GM21529 (cell line): ENCODE measurements around the gene AGL.
A peak's percentile ranks its signal among the peaks of the same experiment; 100 is the strongest.
"Not testable (repeated sequence)": the region's sequence is repeated elsewhere in the genome, so short reads cannot be mapped to it uniquely, and the experiment has no call there.

Experiments used
- ATAC-seq: cut with Tn5 transposase; IDR thresholded peaks from one replicate; pipeline ENCODE4 v1.9.1; 2021; ENCODE audit not compliant: unreplicated experiment

AGL gene

DNA sequence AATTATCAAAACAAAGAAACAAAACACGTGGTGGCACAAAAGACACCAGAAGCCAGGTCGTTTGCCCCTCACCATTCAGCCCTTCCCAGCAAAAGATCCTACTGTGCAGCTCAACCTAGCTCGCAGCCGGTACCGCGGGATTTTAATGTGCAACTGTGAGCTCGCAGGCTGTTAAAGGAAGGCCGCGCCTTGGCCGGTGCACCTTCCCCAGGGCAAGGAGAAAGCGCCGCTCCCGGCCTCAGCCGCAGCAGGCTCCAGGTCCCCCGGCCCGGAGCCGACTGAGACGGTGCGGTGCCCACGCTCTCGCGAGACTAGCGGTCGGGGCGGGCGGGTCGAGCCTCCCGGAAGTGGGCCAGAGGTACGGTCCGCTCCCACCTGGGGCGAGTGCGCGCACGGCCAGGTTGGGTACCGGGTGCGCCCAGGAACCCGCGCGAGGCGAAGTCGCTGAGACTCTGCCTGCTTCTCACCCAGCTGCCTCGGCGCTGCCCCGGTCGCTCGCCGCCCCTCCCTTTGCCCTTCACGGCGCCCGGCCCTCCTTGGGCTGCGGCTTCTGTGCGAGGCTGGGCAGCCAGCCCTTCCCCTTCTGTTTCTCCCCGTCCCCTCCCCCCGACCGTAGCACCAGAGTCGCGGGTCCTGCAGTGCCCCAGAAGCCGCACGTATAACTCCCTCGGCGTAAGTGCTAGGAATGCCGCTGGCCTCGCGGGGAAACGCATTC, at the start of gene AGL:
Gene AGL, plus strand, starts transcription at position 618 of the 715 bp plus-strand sequence. CDS start 682 bp downstream, outside the sequence.
- ATAC-seq = peak; percentile 99

GRCh38 chr1:99801584-99801983, 48.6 kb upstream of the AGL start:
- ATAC-seq = no peak

DNA sequence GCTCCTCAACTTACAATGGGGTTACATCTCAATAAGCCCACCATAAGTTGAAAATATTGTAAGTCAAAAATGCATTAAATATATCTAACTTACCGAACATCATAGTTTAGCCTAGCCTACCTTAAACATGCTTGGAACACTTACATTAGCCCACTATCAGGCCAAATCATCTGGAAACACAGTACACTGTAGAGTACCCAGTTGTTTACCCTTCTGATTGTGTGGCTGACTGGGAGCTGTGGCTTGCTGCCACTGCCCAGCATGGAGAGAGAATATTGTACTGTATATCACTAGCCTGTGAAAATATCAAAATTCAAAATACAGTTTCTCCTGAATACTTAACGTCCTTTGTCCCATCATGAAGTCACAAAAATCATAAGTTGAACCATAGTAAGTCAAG, 43.3 kb upstream of the AGL start:
- no peak for ATAC-seq

DNA sequence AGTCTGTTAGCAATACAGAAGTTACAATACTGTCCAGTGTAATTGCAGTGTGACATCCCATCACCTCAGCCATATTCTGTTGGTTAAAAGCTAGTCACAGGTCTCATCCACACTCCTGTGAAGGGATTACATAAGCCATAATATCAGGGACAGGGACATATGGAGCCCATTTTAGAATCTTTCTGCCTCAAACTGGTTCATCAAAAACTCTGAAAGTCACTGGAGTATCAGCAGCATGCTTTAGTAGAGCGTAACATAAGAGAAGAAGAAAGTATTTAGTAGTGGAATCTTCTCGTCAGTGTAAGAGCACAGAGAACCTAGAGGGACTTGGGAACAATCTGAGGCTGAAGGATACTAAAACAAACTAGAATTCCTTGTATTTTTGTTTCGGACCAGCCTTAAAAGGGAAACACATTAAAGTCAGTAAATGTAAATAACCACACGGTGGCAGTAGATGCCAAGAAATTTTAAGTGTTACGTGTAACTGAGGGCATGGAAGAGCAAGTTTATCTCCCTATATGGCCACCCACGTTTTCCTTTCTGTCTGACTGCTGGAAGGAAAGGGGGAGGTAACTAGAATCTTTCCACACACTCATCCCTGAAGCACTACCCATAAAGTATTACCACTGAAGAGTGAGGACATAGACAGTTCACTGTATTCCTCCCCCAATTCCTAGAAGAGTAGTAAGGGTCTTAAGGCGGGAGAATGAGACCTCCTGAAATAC, 41.6 kb upstream of the AGL start:
- ATAC-seq = peak; percentile 94

DNA sequence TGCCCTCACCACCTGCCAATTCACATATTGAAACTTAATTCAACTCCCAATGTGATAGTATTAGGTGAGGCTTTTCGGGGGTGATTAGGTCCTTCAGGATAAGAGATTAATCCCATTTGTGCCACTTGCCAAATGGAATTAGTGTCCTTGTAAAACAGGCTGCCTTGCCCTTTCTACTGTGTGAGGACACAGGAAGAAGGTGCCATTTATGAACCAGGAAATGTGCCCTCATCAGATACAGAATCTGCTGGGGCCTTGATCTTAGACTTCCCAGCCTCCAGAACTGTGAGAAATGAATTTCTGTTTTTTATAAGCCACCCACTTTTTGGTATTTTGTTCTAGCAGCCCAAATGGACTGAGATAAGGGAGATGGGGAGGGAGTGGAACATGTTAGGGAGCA, 39.1 kb upstream of the AGL start:
- no peak for ATAC-seq

GRCh38 chr1:99811747-99812146, 38.4 kb upstream of the AGL start:
- no peak for ATAC-seq

DNA sequence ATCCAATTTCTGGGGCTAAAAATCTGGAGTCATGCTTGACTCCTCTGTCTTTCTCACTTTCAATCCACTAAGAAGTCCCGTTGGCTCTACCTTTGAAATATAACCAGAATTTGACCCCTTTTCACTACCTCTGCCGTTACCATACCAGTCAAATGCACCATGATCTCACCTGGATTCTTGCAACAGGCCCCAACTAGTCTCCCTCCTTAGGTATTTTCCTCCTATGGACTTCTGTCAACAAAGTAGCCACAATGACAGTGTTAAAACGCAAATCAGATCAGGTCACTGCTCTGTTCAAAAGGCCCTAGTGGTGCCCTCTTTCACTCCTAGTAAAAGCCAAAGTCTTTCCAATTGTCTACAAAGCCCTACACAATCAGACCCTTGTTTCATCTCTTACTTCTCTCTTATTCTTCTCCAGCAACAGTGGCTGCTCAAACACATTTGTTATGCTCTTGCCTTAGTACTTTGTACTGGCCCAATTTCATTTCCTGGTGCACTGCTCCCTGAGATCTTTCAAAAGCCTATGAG, 35.7 kb upstream of the AGL start:
- no peak for ATAC-seq

- no peak for ATAC-seq
Measured at GRCh38 chr1:99816656-99817055, 33.5 kb upstream of the AGL start.

- no peak for ATAC-seq
Measured at GRCh38 chr1:99818063-99818699, 32.0 kb upstream of the AGL start.

DNA sequence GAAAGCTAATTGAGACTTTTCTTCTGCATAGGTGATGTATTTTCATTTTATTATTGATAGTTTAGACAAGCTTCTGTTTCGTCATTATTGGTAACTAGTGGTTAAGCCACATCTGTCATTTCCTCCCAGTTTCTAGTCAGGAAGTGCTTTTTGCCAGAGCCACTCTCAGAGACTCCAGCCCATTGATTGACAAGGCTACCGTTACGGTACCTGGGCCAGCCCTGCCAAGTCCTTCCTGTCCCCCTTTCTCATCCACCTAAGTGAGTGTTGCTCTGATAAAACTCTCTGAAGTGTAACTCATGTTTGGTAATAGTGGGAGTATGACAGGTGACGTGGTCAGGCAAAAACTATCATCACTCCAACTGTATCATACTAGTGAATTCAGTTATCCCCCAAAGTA, 29.6 kb upstream of the AGL start:
- peak; percentile 96 for ATAC-seq

- ATAC-seq = no peak
Measured at GRCh38 chr1:99825098-99825497, 25.1 kb upstream of the AGL start.

DNA sequence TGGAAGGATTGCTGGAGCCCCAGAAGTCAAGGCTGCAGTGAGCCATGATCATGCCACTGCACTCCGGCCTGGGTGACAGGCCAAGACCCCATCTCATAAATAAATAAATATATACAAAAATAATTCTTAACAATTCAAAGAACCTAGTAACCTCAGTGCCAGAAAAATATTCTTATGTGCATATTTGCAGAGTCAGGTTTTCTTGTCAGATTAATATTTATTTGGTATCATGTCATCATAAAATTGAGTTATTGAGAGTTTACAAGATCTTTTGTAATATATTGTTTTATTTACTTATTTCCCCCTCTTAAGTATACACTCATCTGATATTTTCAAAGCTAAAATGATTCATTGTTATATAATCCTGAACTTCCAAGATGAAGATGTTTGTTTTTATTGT, 24.5 kb upstream of the AGL start:
- ATAC-seq = no peak

GRCh38 chr1:99827970-99828369, 22.2 kb upstream of the AGL start:
- ATAC-seq = no peak

GRCh38 chr1:99829269-99829668, 20.9 kb upstream of the AGL start:
- no peak for ATAC-seq

- ATAC-seq = not testable (repeated sequence)
Measured at GRCh38 chr1:99833911-99834310, 16.2 kb upstream of the AGL start.

- not testable (repeated sequence) for ATAC-seq
Measured at GRCh38 chr1:99836171-99837103, 13.7 kb upstream of the AGL start.

GRCh38 chr1:99840353-99840752, 9.8 kb upstream of the AGL start:
- ATAC-seq = not testable (repeated sequence)

- no peak for ATAC-seq
Measured at GRCh38 chr1:99843760-99844159, 6.4 kb upstream of the AGL start.

GRCh38 chr1:99845201-99845600, 5.0 kb upstream of the AGL start:
- ATAC-seq = not testable (repeated sequence)

- ATAC-seq = peak; percentile 7
Measured at GRCh38 chr1:99849413-99849743, 783 bp upstream of the AGL start.
